ENCODE results near the gene CAMTA1.

GRCh38 chr1:7362947-7363346 lies 577.7 kb downstream of the CAMTA1 start:
- TF ChIP-seq, protein P1, sequence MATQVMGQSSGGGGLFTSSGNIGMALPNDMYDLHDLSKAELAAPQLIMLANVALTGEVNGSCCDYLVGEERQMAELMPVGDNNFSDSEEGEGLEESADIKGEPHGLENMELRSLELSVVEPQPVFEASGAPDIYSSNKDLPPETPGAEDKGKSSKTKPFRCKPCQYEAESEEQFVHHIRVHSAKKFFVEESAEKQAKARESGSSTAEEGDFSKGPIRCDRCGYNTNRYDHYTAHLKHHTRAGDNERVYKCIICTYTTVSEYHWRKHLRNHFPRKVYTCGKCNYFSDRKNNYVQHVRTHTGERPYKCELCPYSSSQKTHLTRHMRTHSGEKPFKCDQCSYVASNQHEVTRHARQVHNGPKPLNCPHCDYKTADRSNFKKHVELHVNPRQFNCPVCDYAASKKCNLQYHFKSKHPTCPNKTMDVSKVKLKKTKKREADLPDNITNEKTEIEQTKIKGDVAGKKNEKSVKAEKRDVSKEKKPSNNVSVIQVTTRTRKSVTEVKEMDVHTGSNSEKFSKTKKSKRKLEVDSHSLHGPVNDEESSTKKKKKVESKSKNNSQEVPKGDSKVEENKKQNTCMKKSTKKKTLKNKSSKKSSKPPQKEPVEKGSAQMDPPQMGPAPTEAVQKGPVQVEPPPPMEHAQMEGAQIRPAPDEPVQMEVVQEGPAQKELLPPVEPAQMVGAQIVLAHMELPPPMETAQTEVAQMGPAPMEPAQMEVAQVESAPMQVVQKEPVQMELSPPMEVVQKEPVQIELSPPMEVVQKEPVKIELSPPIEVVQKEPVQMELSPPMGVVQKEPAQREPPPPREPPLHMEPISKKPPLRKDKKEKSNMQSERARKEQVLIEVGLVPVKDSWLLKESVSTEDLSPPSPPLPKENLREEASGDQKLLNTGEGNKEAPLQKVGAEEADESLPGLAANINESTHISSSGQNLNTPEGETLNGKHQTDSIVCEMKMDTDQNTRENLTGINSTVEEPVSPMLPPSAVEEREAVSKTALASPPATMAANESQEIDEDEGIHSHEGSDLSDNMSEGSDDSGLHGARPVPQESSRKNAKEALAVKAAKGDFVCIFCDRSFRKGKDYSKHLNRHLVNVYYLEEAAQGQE (IDR thresholded peaks at IDR 0.05; ENCODE audit: low read depth, low read length): no peak
- TF ChIP-seq, protein P2, sequence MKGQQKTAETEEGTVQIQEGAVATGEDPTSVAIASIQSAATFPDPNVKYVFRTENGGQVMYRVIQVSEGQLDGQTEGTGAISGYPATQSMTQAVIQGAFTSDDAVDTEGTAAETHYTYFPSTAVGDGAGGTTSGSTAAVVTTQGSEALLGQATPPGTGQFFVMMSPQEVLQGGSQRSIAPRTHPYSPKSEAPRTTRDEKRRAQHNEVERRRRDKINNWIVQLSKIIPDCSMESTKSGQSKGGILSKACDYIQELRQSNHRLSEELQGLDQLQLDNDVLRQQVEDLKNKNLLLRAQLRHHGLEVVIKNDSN (IDR thresholded peaks at IDR 0.05; ENCODE audit: borderline replicate concordance, low read depth): no peak
- TF ChIP-seq, protein P3, sequence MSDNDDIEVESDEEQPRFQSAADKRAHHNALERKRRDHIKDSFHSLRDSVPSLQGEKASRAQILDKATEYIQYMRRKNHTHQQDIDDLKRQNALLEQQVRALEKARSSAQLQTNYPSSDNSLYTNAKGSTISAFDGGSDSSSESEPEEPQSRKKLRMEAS (IDR thresholded peaks at IDR 0.05; ENCODE audit: low read depth): no peak
- TF ChIP-seq CTCF (IDR thresholded peaks at IDR 0.05) (no peak), FOXJ3 (CRISPR knock-in tag; IDR thresholded peaks at IDR 0.05) (no peak), POLR2AphosphoS5 (IDR thresholded peaks at IDR 0.05; ENCODE audit: low read depth, low read length) (no peak), FOXM1 (IDR thresholded peaks at IDR 0.05; ENCODE audit: low read depth) (no peak), NFIC (IDR thresholded peaks at IDR 0.05; ENCODE audit: borderline replicate concordance) (no peak), EZH2phosphoT487 (IDR thresholded peaks at IDR 0.05; ENCODE audit: borderline replicate concordance, low read depth) (no peak), FOSL2 (IDR thresholded peaks at IDR 0.05; ENCODE audit: borderline replicate concordance, low read depth) (no peak)
- TF ChIP-seq, protein P4, sequence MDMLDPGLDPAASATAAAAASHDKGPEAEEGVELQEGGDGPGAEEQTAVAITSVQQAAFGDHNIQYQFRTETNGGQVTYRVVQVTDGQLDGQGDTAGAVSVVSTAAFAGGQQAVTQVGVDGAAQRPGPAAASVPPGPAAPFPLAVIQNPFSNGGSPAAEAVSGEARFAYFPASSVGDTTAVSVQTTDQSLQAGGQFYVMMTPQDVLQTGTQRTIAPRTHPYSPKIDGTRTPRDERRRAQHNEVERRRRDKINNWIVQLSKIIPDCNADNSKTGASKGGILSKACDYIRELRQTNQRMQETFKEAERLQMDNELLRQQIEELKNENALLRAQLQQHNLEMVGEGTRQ (IDR thresholded peaks at IDR 0.05; ENCODE audit: borderline replicate concordance, low read depth, low read length): no peak
